IMR-90 (cell line): ENCODE data around the gene MCF2L2. TPM values are rescaled to one million over a fixed set of nuclear protein-coding genes. Genes with fewer than 3 reads are reported as not detected.

Experiments
- ATAC-seq: fragments of 200-7000 bp; cut with Tn5 transposase; 2 replicates; pipeline ENCODE4 v1.9.1; 2020; ENCODE audit warnings: low read depth, mild to moderate bottlenecking, moderate library complexity
- BruUV-seq: library from RNA; stranded (reverse); fragments of 400-500 nt; replicated peaks from 2 replicates; lab custom pipeline; 2021; lab: Mats Ljungman, UMichigan
- CTCF ChIA-PET: fragments of 300-600 bp; formaldehyde crosslinking; extraction: SDS; loops from one replicate; lab custom pipeline; 2021; ENCODE audit warnings: antibody characterized with exemption; lab: Yijun Ruan, JAX
- POLR2A ChIA-PET: fragments of 300-600 bp; sonication (Branson Sonifier 250); formaldehyde crosslinking; loops from one replicate; lab custom pipeline; 2022; ENCODE audit warnings: antibody characterized with exemption; ENCODE audit not compliant: unreplicated experiment; lab: Charles Lee
- DNase-seq: peaks from one replicate; pipeline ENCODE4 v3.0.0; 2013
- H2AFZ ChIP-seq: replicated peaks from 2 replicates; pipeline ENCODE3; 2013; ENCODE audit warnings: low read length, mild to moderate bottlenecking; ENCODE audit not compliant: poor library complexity
- H2AK5ac ChIP-seq: 2 replicates; pipeline ENCODE4 v1.6.1; 2013; ENCODE audit warnings: low read depth, low read length, inconsistent platforms
- H2AK9ac ChIP-seq: replicated peaks from 2 replicates; pipeline ENCODE3; 2013; ENCODE audit warnings: mild to moderate bottlenecking, low read depth, low read length, moderate library complexity; ENCODE audit not compliant: poor library complexity
- H2BK120ac ChIP-seq: 2 replicates; pipeline ENCODE4 v1.6.1; 2013; ENCODE audit warnings: low read depth, low read length, inconsistent platforms
- H2BK15ac ChIP-seq: 3 replicates; pipeline ENCODE4 v1.6.1; 2013; ENCODE audit warnings: low read depth, low read length, inconsistent platforms
- H2BK20ac ChIP-seq: 2 replicates; pipeline ENCODE4 v1.6.1; 2013; ENCODE audit warnings: low read depth, mild to moderate bottlenecking, inconsistent platforms, low read length, moderate library complexity
- H2BK5ac ChIP-seq: 2 replicates; pipeline ENCODE4 v1.6.1; 2013; ENCODE audit warnings: mild to moderate bottlenecking, low read depth, low read length, inconsistent platforms; ENCODE audit not compliant: poor library complexity, severe bottlenecking
- H3K14ac ChIP-seq: replicated peaks from 2 replicates; pipeline ENCODE4 v1.6.1; 2013; ENCODE audit warnings: low read depth, low read length, inconsistent platforms
- H3K18ac ChIP-seq: 2 replicates; pipeline ENCODE4 v1.6.1; 2013; ENCODE audit warnings: low read depth, low read length, control low read depth
- H3K23ac ChIP-seq: 2 replicates; pipeline ENCODE4 v1.6.1; 2013; ENCODE audit warnings: low read depth, low read length, inconsistent platforms
- H3K27ac ChIP-seq: 2 replicates; pipeline ENCODE4 v1.5.1; 2013; ENCODE audit warnings: mild to moderate bottlenecking, control low read depth, low read length; ENCODE audit not compliant: insufficient read depth
- H3K27me3 ChIP-seq: 2 replicates; pipeline ENCODE4 v1.6.1; 2013; ENCODE audit warnings: low read length; ENCODE audit not compliant: control insufficient read depth, insufficient read depth
- H3K36me3 ChIP-seq: 2 replicates; pipeline ENCODE4 v1.6.1; 2013; ENCODE audit warnings: low read length, mixed read lengths; ENCODE audit not compliant: control insufficient read depth, insufficient read depth
- H3K4ac ChIP-seq: 2 replicates; pipeline ENCODE4 v1.6.1; 2013; ENCODE audit warnings: low read depth, low read length, inconsistent platforms
- H3K4me1 ChIP-seq: 2 replicates; pipeline ENCODE4 v1.6.1; 2013; ENCODE audit warnings: low read length, mixed read lengths; ENCODE audit not compliant: control insufficient read depth, insufficient read depth
- H3K4me2 ChIP-seq: 2 replicates; pipeline ENCODE4 v1.6.1; 2013; ENCODE audit warnings: low read depth, mild to moderate bottlenecking, control low read depth, low read length, moderate library complexity
- H3K4me3 ChIP-seq: 2 replicates; pipeline ENCODE4 v1.5.1; 2013; ENCODE audit warnings: low read depth, mild to moderate bottlenecking, control low read depth, low read length, moderate library complexity; ENCODE audit not compliant: insufficient read depth
- H3K56ac ChIP-seq: 2 replicates; pipeline ENCODE4 v1.6.1; 2013; ENCODE audit warnings: low read length, inconsistent platforms; ENCODE audit not compliant: insufficient read depth; ENCODE audit errors: extremely low read depth
- H3K79me1 ChIP-seq, 2 experiments: 2 replicates each; pipeline ENCODE4 v1.6.1; 2013; ENCODE audit warnings: low read length in 2 of 2, inconsistent platforms in 1 of 2, low read depth in 1 of 2
- H3K9ac ChIP-seq: 2 replicates; pipeline ENCODE4 v1.6.1; 2013; ENCODE audit warnings: low read depth, low read length, control low read depth
- H3K9me1 ChIP-seq: 2 replicates; pipeline ENCODE4 v1.6.1; 2013; ENCODE audit warnings: low read length, inconsistent platforms; ENCODE audit not compliant: insufficient read depth
- H3K9me3 ChIP-seq: 2 replicates; pipeline ENCODE4 v1.6.1; 2013; ENCODE audit warnings: low read length; ENCODE audit not compliant: control insufficient read depth, insufficient read depth
- H4K20me1 ChIP-seq: 2 replicates; pipeline ENCODE4 v1.6.1; 2013; ENCODE audit warnings: low read length, inconsistent platforms; ENCODE audit not compliant: insufficient read depth
- H4K5ac ChIP-seq: 2 replicates; pipeline ENCODE4 v1.6.1; 2013; ENCODE audit warnings: mild to moderate bottlenecking, low read depth, low read length, control low read depth
- H4K8ac ChIP-seq, 2 experiments: 2 replicates each; pipeline ENCODE4 v1.6.1; 2013; ENCODE audit warnings: low read depth in 2 of 2, low read length in 2 of 2, control low read depth in 1 of 2, inconsistent platforms in 1 of 2
- H4K91ac ChIP-seq: 2 replicates; pipeline ENCODE4 v1.6.1; 2013; ENCODE audit warnings: low read depth, low read length, inconsistent platforms; ENCODE audit not compliant: insufficient read depth
- BHLHE40 ChIP-seq: fragments of 150-350 bp; IDR thresholded peaks from 2 replicates; pipeline ENCODE4 v1.6.1; 2016; ENCODE audit warnings: mild to moderate bottlenecking, low read depth, low read length
- CEBPB ChIP-seq: IDR thresholded peaks from 2 replicates; pipeline ENCODE4 v1.6.1; 2012; ENCODE audit warnings: low read depth, low read length, improper control_type of control experiment
- CHD1 ChIP-seq: IDR thresholded peaks from 2 replicates; pipeline ENCODE4 v1.6.1; 2012; ENCODE audit warnings: low read depth, low read length, improper control_type of control experiment
- CTCF ChIP-seq: conservative IDR thresholded peaks from 2 replicates; pipeline ENCODE4 v1.5.1; 2012; ENCODE audit warnings: mild to moderate bottlenecking, low read depth, low read length, improper control_type of control experiment
- ELK1 ChIP-seq: fragments of 150-350 bp; IDR thresholded peaks from 2 replicates; pipeline ENCODE4 v1.6.1; 2016; ENCODE audit warnings: low read depth, mild to moderate bottlenecking, low read length, moderate library complexity, borderline replicate concordance
- FOS ChIP-seq: fragments of 150-350 bp; IDR thresholded peaks from 2 replicates; pipeline ENCODE4 v1.6.1; 2016; ENCODE audit warnings: low read depth, low read length
- MAFK ChIP-seq: IDR thresholded peaks from 2 replicates; pipeline ENCODE4 v1.6.1; 2012; ENCODE audit warnings: low read depth, low read length, improper control_type of control experiment
- MXI1 ChIP-seq: IDR thresholded peaks from 2 replicates; pipeline ENCODE4 v1.6.1; 2012; ENCODE audit warnings: low read depth, mild to moderate bottlenecking, low read length, moderate library complexity, borderline replicate concordance
- POLR2A ChIP-seq: IDR thresholded peaks from 2 replicates; pipeline ENCODE4 v1.6.1; 2012; ENCODE audit warnings: mild to moderate bottlenecking, low read depth, low read length
- RFX5 ChIP-seq: IDR thresholded peaks from 2 replicates; pipeline ENCODE4 v1.8.0; 2012; ENCODE audit warnings: low read depth, mild to moderate bottlenecking, low read length, moderate library complexity
- SMC3 ChIP-seq: fragments of 150-350 bp; IDR thresholded peaks from 2 replicates; pipeline ENCODE4 v1.6.1; 2016; ENCODE audit warnings: low read depth, mild to moderate bottlenecking, antibody characterized with exemption, low read length, moderate library complexity
- USF2 ChIP-seq: fragments of 150-350 bp; IDR thresholded peaks from 2 replicates; pipeline ENCODE4 v1.6.1; 2017; ENCODE audit warnings: mild to moderate bottlenecking, antibody characterized with exemption, low read length, low read depth
- WGBS, 2 experiments: methylation state at CpG; one replicate each; pipeline versions ENCODE4 v1.1.5 to v1.1.7; 2013; ENCODE audit warnings: missing lambda C conversion rate in 2 of 2; ENCODE audit not compliant: insufficient read length in 1 of 2; ENCODE audit errors: extremely low coverage in 2 of 2; 5-methylcytosine and 5-hydroxymethylcytosine counted together
- dilution Hi-C: fragments of 300-500 bp; cut with HindIII; formaldehyde crosslinking; loops from one replicate; pipeline ENCODE4 v1.14.3; 2018; ENCODE audit warnings: low sequenced_read_pairs; ENCODE audit not compliant: unreplicated experiment
- in situ Hi-C: fragments of 300-500 bp; cut with MboI; formaldehyde crosslinking; loops from 3 replicates; pipeline ENCODE4 v1.14.3; 2019; ENCODE audit warnings: low sequenced_read_pairs, inconsistent platforms, mixed read lengths
- intact Hi-C: fragments of 100-400 bp; cut with micrococcal nuclease; formaldehyde crosslinking; loops from 2 replicates; pipeline ENCODE4 v1.10.0; 2022
- polyA plus RNA-seq, 3 experiments: library from polyadenylated mRNA; depleted of rRNA; stranded (reverse); fragments of >200 nt; gene quantifications; 2 replicates each; pipeline ENCODE4 v1.2.3, GENCODE V29; 2012; ENCODE audit warnings: low replicate concordance in 1 of 3
- total RNA-seq: library from RNA; depleted of rRNA; stranded (reverse); fragments of >200 nt; gene quantifications from 2 replicates; pipeline ENCODE4 v1.2.3, GENCODE V29; 2012

The MCF2L2 gene
- total and polyA plus RNA-seq, 2 of the 4 experiments (the other 2 are of a cell fraction) = under 0.01 TPM; not detected in 1

GRCh38 chr3:183430325-183430957 lies 2.0 kb upstream of the MCF2L2 start:
- no peak for TF ChIP-seq SMC3
- TF ChIP-seq USF2 = no peak
- TF ChIP-seq CEBPB = no peak
- no peak for TF ChIP-seq MAFK
- TF ChIP-seq CHD1 = no peak
- TF ChIP-seq FOS = no peak
- TF ChIP-seq MXI1 = no peak
- TF ChIP-seq RFX5 = no peak
- no peak for TF ChIP-seq ELK1
- TF ChIP-seq CTCF = no peak
- TF ChIP-seq BHLHE40 = no peak
- TF ChIP-seq POLR2A = no peak
- Histone ChIP-seq H4K8ac (no peak overlapping the region), H3K56ac (no peak overlapping the region), H3K4me1 (no peaks in the 10 kb centered on the region), H2BK20ac (no peak overlapping the region), H2AK5ac (no peak overlapping the region), H3K27ac (no peak overlapping the region), H3K23ac (no peak overlapping the region), H3K36me3 (no peaks in the 10 kb centered on the region), H3K9me3 (peaks cover 2% of the 10 kb centered on the region; the same call in 1 of the 2 replicates), H3K9ac (no peak overlapping the region), H2AK9ac (no peak overlapping the region), H4K5ac (no peak overlapping the region), H2BK15ac (no peak overlapping the region), H3K4me3 (no peak overlapping the region), H3K18ac (no peak overlapping the region), H4K20me1 (no peaks in the 10 kb centered on the region), H2BK120ac (no peak overlapping the region), H3K4me2 (no peak overlapping the region), H3K79me1 (no peaks in the 10 kb centered on the region), H3K27me3 (peaks cover 71% of the 10 kb centered on the region), H3K14ac (no peak overlapping the region), H3K4ac (no peak overlapping the region), H2BK5ac (no peak overlapping the region), H4K91ac (no peak overlapping the region), H2AFZ (no peak overlapping the region), H3K9me1 (no peaks in the 10 kb centered on the region)
- no peak for ATAC-seq
- 100% methylated on average over 2 of the region's 5 CpGs; no CpG with 5 or more reads in 1 of the 2 experiments for WGBS, 2 experiments
- dilution Hi-C loops (no loop called here), intact Hi-C loops (no loop called here), in situ Hi-C loops (no loop called here)
- ChIA-PET POLR2A (no interaction called here), CTCF (no interaction called here)
- DNase-seq = no peak
- no TSS peak for BruUV-seq
